Transverse colon (tissue), 4 donors: ENCODE data around the gene SLC37A1.

ENCODE experiments used
- EP300 ChIP-seq: sonication (generic); formaldehyde crosslinking; IDR thresholded peaks from one replicate; pipeline ENCODE4 v1.6.1; 2017; ENCODE audit warnings: antibody characterized with exemption, low read depth
- POLR2A ChIP-seq: fragments of 450-650 bp; IDR thresholded peaks from one replicate; pipeline ENCODE4 v1.6.1; 2016; ENCODE audit warnings: antibody characterized with exemption, mild to moderate bottlenecking, moderate library complexity
- POLR2AphosphoS5 ChIP-seq, 3 donors: sonication (generic); formaldehyde crosslinking; IDR thresholded peaks; one replicate each; pipeline ENCODE4 v1.6.1; 2016; ENCODE audit warnings: antibody characterized with exemption in 3 of 3
- TF ChIP-seq, protein P1 (sequence below), 5 experiments: fragments of 200-600 bp in 3 of 5; fragments of 450-650 bp in 2 of 5; sonication (generic) in 3 of 5; IDR thresholded peaks; 1 replicate in 2 of 5; 2 replicates in 3 of 5; pipeline ENCODE4 v1.5.1; 2016 to 2017; ENCODE audit warnings: antibody characterized with exemption in 5 of 5, inconsistent platforms in 3 of 5, mild to moderate bottlenecking in 2 of 5, moderate library complexity in 1 of 5

DNA sequence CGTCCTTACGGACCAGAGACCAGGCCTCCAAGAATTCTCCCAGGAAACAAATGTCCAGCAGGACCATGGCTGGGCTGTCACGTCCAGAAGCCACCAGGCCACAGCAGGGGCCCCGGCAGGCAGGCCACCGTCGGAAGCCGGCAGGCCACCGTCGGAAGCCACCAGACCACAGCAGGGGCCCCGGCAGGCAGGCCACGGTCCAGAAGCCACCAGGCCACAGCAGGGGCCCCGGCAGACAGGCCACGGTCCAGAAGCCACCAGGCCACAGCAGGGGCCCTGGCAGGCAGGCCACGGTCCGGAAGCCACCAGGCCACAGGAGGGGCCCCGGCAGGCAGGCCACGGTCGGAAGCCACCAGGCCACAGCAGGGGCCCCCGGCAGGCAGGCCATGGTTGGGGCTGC, 72.8 kb downstream of the SLC37A1 start:
- TF ChIP-seq POLR2AphosphoS5 (IDR thresholded peaks at IDR 0.05) (no peak), POLR2A (no peak), EP300 (no peak)
- TF ChIP-seq, protein P1, sequence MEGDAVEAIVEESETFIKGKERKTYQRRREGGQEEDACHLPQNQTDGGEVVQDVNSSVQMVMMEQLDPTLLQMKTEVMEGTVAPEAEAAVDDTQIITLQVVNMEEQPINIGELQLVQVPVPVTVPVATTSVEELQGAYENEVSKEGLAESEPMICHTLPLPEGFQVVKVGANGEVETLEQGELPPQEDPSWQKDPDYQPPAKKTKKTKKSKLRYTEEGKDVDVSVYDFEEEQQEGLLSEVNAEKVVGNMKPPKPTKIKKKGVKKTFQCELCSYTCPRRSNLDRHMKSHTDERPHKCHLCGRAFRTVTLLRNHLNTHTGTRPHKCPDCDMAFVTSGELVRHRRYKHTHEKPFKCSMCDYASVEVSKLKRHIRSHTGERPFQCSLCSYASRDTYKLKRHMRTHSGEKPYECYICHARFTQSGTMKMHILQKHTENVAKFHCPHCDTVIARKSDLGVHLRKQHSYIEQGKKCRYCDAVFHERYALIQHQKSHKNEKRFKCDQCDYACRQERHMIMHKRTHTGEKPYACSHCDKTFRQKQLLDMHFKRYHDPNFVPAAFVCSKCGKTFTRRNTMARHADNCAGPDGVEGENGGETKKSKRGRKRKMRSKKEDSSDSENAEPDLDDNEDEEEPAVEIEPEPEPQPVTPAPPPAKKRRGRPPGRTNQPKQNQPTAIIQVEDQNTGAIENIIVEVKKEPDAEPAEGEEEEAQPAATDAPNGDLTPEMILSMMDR (IDR thresholded peaks at IDR 0.05): no peak
